GM23338 (cell line): Measurements from ENCODE around the gene PCDHGB4. TPM values are rescaled to one million over a fixed set of nuclear protein-coding genes. Genes with fewer than 3 reads are reported as not detected.
"Not testable (repeated sequence)": the region's sequence is repeated elsewhere in the genome, so short reads cannot be mapped to it uniquely, and the experiment has no call there.

Experiments
- ATAC-seq: fragments of 200-7000 bp; cut with Tn5 transposase; 3 replicates; pipeline ENCODE4 v1.9.1; 2020
- DNase-seq: peaks from one replicate; pipeline ENCODE4 v3.0.0-alpha.2; 2015; ENCODE audit warnings: low spot score
- H2AFZ ChIP-seq: fragments of 200-600 bp; sonication (generic); 2 replicates; pipeline ENCODE4 v1.8.0; 2016; ENCODE audit warnings: antibody characterized with exemption, mild to moderate bottlenecking, moderate library complexity
- H3F3A ChIP-seq: fragments of 200-600 bp; sonication (generic); replicated peaks from 2 replicates; pipeline ENCODE4 v1.8.0; 2017; ENCODE audit warnings: antibody characterized with exemption, mixed run types, low read depth
- H3K27ac ChIP-seq: fragments of 200-600 bp; sonication (generic); 2 replicates; pipeline ENCODE4 v1.6.1; 2016; ENCODE audit warnings: low read depth
- H3K27me3 ChIP-seq: fragments of 200-600 bp; sonication (generic); 2 replicates; pipeline ENCODE4 v1.8.0; 2016; ENCODE audit warnings: mild to moderate bottlenecking, mixed run types, moderate library complexity; ENCODE audit not compliant: insufficient read depth
- H3K36me3 ChIP-seq: fragments of 200-600 bp; sonication (generic); 2 replicates; pipeline ENCODE4 v1.8.0; 2016; ENCODE audit warnings: mild to moderate bottlenecking; ENCODE audit not compliant: insufficient read depth
- H3K4me1 ChIP-seq: fragments of 200-600 bp; sonication (generic); 2 replicates; pipeline ENCODE4 v1.8.0; 2016; ENCODE audit warnings: mild to moderate bottlenecking, moderate library complexity; ENCODE audit not compliant: insufficient read depth
- H3K4me2 ChIP-seq: fragments of 200-600 bp; sonication (generic); 2 replicates; pipeline ENCODE4 v1.7.1; 2017; ENCODE audit warnings: mixed run types
- H3K4me3 ChIP-seq: fragments of 200-600 bp; sonication (generic); 2 replicates; pipeline ENCODE4 v1.6.1; 2016; ENCODE audit warnings: mixed run types
- H3K79me2 ChIP-seq: fragments of 200-600 bp; sonication (generic); replicated peaks from 2 replicates; pipeline ENCODE4 v1.8.0; 2017; ENCODE audit warnings: mild to moderate bottlenecking; ENCODE audit not compliant: insufficient read depth
- H3K9me2 ChIP-seq: fragments of 200-600 bp; sonication (generic); 2 replicates; pipeline ENCODE4 v1.8.0; 2017; ENCODE audit not compliant: insufficient read depth
- H4K20me1 ChIP-seq: fragments of 200-600 bp; sonication (generic); replicated peaks from 2 replicates; pipeline ENCODE4 v1.8.0; 2017; ENCODE audit warnings: mild to moderate bottlenecking; ENCODE audit not compliant: insufficient read depth
- H3K27ac Mint-ChIP-seq: 2 replicates; pipeline ENCODE4 v1.8.0; 2020; ENCODE audit warnings: inconsistent platforms, mild to moderate bottlenecking, moderate library complexity, mixed read lengths
- H3K27me3 Mint-ChIP-seq: 3 replicates; pipeline ENCODE4 v1.8.0; 2022; ENCODE audit warnings: low read depth, mild to moderate bottlenecking, moderate library complexity, mixed read lengths, inconsistent platforms; ENCODE audit not compliant: insufficient read depth, poor library complexity
- H3K36me3 Mint-ChIP-seq: 3 replicates; pipeline ENCODE4 v1.8.0; 2021; ENCODE audit warnings: low read depth, mild to moderate bottlenecking, inconsistent platforms, moderate library complexity, mixed read lengths
- H3K4me1 Mint-ChIP-seq: 3 replicates; pipeline ENCODE4 v1.8.0; 2020; ENCODE audit warnings: mild to moderate bottlenecking, inconsistent platforms, mixed read lengths
- H3K4me3 Mint-ChIP-seq: 3 replicates; pipeline ENCODE4 v1.8.0; 2021; ENCODE audit warnings: moderate library complexity, mild to moderate bottlenecking, inconsistent platforms, mixed read lengths
- H3K9me3 Mint-ChIP-seq: 3 replicates; pipeline ENCODE4 v1.8.0; 2020; ENCODE audit warnings: moderate library complexity, mild to moderate bottlenecking, inconsistent platforms, mixed read lengths
- JUNB ChIP-seq: IDR thresholded peaks from one replicate; pipeline ENCODE4 v1.6.1; 2016; ENCODE audit warnings: antibody characterized with exemption; ENCODE audit not compliant: unreplicated experiment
- NANOG ChIP-seq: IDR thresholded peaks from 2 replicates; pipeline ENCODE4 v1.6.1; 2016; ENCODE audit warnings: antibody characterized with exemption, borderline replicate concordance
- POLR2AphosphoS5 ChIP-seq: IDR thresholded peaks from 2 replicates; pipeline ENCODE4 v1.6.1; 2016; ENCODE audit warnings: antibody characterized with exemption, low read depth
- REST ChIP-seq: IDR thresholded peaks from one replicate; pipeline ENCODE4 v1.6.1; 2018; ENCODE audit warnings: antibody characterized with exemption; ENCODE audit not compliant: unreplicated experiment
- polyA plus RNA-seq: library from polyadenylated mRNA; unstranded; fragments of >200 nt; fragmentation: Nextera tagmentation; extraction: Ambion mirVana; gene quantifications from 2 replicates; pipeline ENCODE4 v1.2.1, GENCODE V29; 2016
- total RNA-seq: library from RNA; depleted of rRNA; stranded (reverse); fragments of >200 nt; shearing (Covaris generic); gene quantifications from 2 replicates; pipeline ENCODE4 v1.2.3, GENCODE V29; 2014

The PCDHGB4 gene
- total and polyA plus RNA-seq, 2 experiments from 2014 or later: 3.5 to 16.6 TPM

GRCh38 chr5:141413540-141414069, 26.1 kb downstream of the PCDHGB4 start (continued):
- TF ChIP-seq REST (no peak), JUNB (no peak), POLR2AphosphoS5 (no peak), NANOG (no peak)

- H3F3A ChIP-seq, H2AFZ ChIP-seq, H3K4me1 ChIP-seq, H3K36me3 ChIP-seq, H3K4me3 ChIP-seq, H3K4me2 ChIP-seq, H3K27ac Mint-ChIP-seq, H3K27ac ChIP-seq, DNase-seq, H3K27me3 ChIP-seq, H4K20me1 ChIP-seq, H3K79me2 ChIP-seq, ATAC-seq, H3K9me2 ChIP-seq: not testable (repeated sequence)
- H3K4me3 Mint-ChIP-seq: peak overlapping the region; percentile 11; the same call in 2 of the 3 replicates
- peaks cover 51% of the 10 kb centered on the region for H3K9me3 Mint-ChIP-seq
- peaks cover 55% of the 10 kb centered on the region for H3K36me3 Mint-ChIP-seq
- peaks cover 26% of the 10 kb centered on the region for H3K27me3 Mint-ChIP-seq
- H3K4me1 Mint-ChIP-seq: peaks cover 14% of the 10 kb centered on the region
- TF ChIP-seq REST: peak; percentile 39
Measured at GRCh38 chr5:141414548-141415274, 27.2 kb downstream of the PCDHGB4 start.

GRCh38 chr5:141415275-141415618, 27.7 kb downstream of the PCDHGB4 start:
- DNase-seq, H3K9me2 ChIP-seq, H3K4me3 Mint-ChIP-seq, H3K27me3 ChIP-seq, H2AFZ ChIP-seq, H3K36me3 ChIP-seq, H3F3A ChIP-seq, H3K27ac Mint-ChIP-seq, H4K20me1 ChIP-seq, ATAC-seq, H3K4me3 ChIP-seq, H3K27ac ChIP-seq, H3K79me2 ChIP-seq, H3K4me2 ChIP-seq, H3K4me1 ChIP-seq: not testable (repeated sequence)
- Mint-ChIP-seq H3K9me3 (peaks cover 55% of the 10 kb centered on the region), H3K36me3 (peaks cover 58% of the 10 kb centered on the region), H3K27me3 (peaks cover 25% of the 10 kb centered on the region), H3K4me1 (peaks cover 17% of the 10 kb centered on the region)
